ENCODE data around the gene TMA16. TPM values are rescaled to one million over a fixed set of nuclear protein-coding genes. Genes with fewer than 3 reads are reported as not detected.
A peak's percentile ranks its signal among the peaks of the same experiment; 100 is the strongest.
"Not testable (repeated sequence)": the region's sequence is repeated elsewhere in the genome, so short reads cannot be mapped to it uniquely, and the experiment has no call there.

Gene TMA16
- total RNA-seq = 10 to 100 TPM; 20.0 to 57.9 (median 23.9) TPM

GRCh38 chr4:163494360-163495241, at the start of gene TMA16:
Gene TMA16, plus strand, starts transcription at chr4:163494690. Its CDS starts 112 bp downstream, at chr4:163494802.
- peak; percentile 91 to 92 for DNase-seq (ENCODE audit: low spot score in 2 of 2)
- Histone ChIP-seq H3K27me3 (no peaks in the 10 kb centered on the region), H3K36me3 (no peaks in the 10 kb centered on the region), H3K27ac (peak within 1 kb of the TSS; percentile 90), H3K4me1 (peaks cover 26% of the 10 kb centered on the region), H3K9me3 (no peaks in the 10 kb centered on the region), H3K4me3 (peak within 1 kb of the TSS; percentile 79)
- under 1% methylated on average over 54 of the region's 64 CpGs for WGBS
- TF ChIP-seq, protein P1, sequence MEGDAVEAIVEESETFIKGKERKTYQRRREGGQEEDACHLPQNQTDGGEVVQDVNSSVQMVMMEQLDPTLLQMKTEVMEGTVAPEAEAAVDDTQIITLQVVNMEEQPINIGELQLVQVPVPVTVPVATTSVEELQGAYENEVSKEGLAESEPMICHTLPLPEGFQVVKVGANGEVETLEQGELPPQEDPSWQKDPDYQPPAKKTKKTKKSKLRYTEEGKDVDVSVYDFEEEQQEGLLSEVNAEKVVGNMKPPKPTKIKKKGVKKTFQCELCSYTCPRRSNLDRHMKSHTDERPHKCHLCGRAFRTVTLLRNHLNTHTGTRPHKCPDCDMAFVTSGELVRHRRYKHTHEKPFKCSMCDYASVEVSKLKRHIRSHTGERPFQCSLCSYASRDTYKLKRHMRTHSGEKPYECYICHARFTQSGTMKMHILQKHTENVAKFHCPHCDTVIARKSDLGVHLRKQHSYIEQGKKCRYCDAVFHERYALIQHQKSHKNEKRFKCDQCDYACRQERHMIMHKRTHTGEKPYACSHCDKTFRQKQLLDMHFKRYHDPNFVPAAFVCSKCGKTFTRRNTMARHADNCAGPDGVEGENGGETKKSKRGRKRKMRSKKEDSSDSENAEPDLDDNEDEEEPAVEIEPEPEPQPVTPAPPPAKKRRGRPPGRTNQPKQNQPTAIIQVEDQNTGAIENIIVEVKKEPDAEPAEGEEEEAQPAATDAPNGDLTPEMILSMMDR (IDR thresholded peaks at IDR 0.05) = no peak
- TF ChIP-seq POLR2A (IDR thresholded peaks at IDR 0.05) (no peak), POLR2AphosphoS5 (IDR thresholded peaks at IDR 0.05) (peak in 2 of 3 donors; percentile 70 to 95)

DNA sequence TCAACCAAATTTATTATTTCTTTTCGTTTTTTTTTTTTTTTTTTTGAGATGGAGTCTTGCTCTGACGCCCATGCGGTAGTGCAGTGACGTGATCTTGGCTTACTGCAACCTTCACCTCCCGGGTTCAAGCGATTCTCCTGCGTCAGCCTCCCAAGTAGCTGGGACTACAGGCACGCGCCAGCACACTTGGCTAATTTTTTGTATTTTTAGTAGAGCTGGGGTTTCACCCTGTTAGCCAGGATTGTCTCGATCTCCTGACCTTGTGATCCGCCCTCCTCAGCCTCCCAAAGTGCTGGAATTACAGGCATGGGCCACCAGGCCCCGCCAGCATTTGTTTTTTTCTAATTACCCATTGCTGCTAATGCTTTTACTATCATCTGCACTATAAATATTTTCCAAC, 47.5 kb upstream of the TMA16 start:
- DNase-seq (ENCODE audit: low spot score in 2 of 2); H3K36me3 ChIP-seq; H3K4me1 ChIP-seq; H3K27ac ChIP-seq; H3K27me3 ChIP-seq; H3K9me3 ChIP-seq; H3K4me3 ChIP-seq: not testable (repeated sequence)
- WGBS = 67% methylated on average over 12 of the region's 12 CpGs

GRCh38 chr4:163447481-163447880, 47.0 kb upstream of the TMA16 start:
- H3K36me3 ChIP-seq = no peaks in the 10 kb centered on the region
- no peaks in the 10 kb centered on the region for H3K27me3 ChIP-seq
- no peaks in the 10 kb centered on the region for H3K9me3 ChIP-seq
- TF ChIP-seq EP300 (IDR thresholded peaks at IDR 0.05) (no peak), POLR2A (IDR thresholded peaks at IDR 0.05) (no peak), POLR2AphosphoS5 (IDR thresholded peaks at IDR 0.05) (no peak)
- TF ChIP-seq, protein P1 (IDR thresholded peaks at IDR 0.05) = no peak
- WGBS = 25% methylated on average over 1 of the region's 1 CpG
- H3K27ac ChIP-seq = no peak overlapping the region
- H3K4me1 ChIP-seq = peaks cover 3% of the 10 kb centered on the region
- no peak for DNase-seq (ENCODE audit: low spot score in 2 of 2)
- no peak overlapping the region for H3K4me3 ChIP-seq

GRCh38 chr4:163448540-163449203, 45.8 kb upstream of the TMA16 start:
- H3K4me1 ChIP-seq = peaks cover 3% of the 10 kb centered on the region
- H3K4me3 ChIP-seq = no peak overlapping the region
- H3K9me3 ChIP-seq = no peaks in the 10 kb centered on the region
- TF ChIP-seq EP300 (IDR thresholded peaks at IDR 0.05) (no peak), POLR2AphosphoS5 (IDR thresholded peaks at IDR 0.05) (no peak), POLR2A (IDR thresholded peaks at IDR 0.05) (no peak)
- TF ChIP-seq, protein P1 (IDR thresholded peaks at IDR 0.05) = no peak
- H3K27ac ChIP-seq = no peak overlapping the region
- 44% methylated on average over 6 of the region's 6 CpGs for WGBS
- H3K27me3 ChIP-seq = no peaks in the 10 kb centered on the region
- no peak for DNase-seq (ENCODE audit: low spot score in 2 of 2)
- no peaks in the 10 kb centered on the region for H3K36me3 ChIP-seq

- no peaks in the 10 kb centered on the region for H3K36me3 ChIP-seq
- no peak overlapping the region for H3K27ac ChIP-seq
- TF ChIP-seq, protein P1 (IDR thresholded peaks at IDR 0.05) = no peak
- TF ChIP-seq EP300 (IDR thresholded peaks at IDR 0.05) (no peak), POLR2AphosphoS5 (IDR thresholded peaks at IDR 0.05) (no peak), POLR2A (IDR thresholded peaks at IDR 0.05) (no peak)
- H3K9me3 ChIP-seq = no peaks in the 10 kb centered on the region
- no peak overlapping the region for H3K4me3 ChIP-seq
- WGBS = 81% methylated on average over 5 of the region's 5 CpGs
- no peaks in the 10 kb centered on the region for H3K4me1 ChIP-seq
- DNase-seq (ENCODE audit: low spot score in 2 of 2) = no peak
- H3K27me3 ChIP-seq = no peaks in the 10 kb centered on the region
These were observed 31.9 kb upstream of the TMA16 start for GRCh38 chr4:163462556-163462955.
